ENCODE measurements around the gene RTRAF.

The RTRAF gene

GRCh38 chr14:52020161-52020714 is 30.9 kb downstream of the RTRAF start:
- no peak for DNase-seq (ENCODE audit: low read depth, low spot score)

GRCh38 chr14:52020866-52021717 is 31.7 kb downstream of the RTRAF start:
- no peak for DNase-seq (ENCODE audit: low read depth, low spot score)

GRCh38 chr14:52021957-52022600 is 32.7 kb downstream of the RTRAF start:
- DNase-seq (ENCODE audit: low read depth, low spot score): no peak

- no peak for DNase-seq (ENCODE audit: low read depth, low spot score)
These were observed 34.2 kb downstream of the RTRAF start for GRCh38 chr14:52023518-52023917.

- no peak for DNase-seq (ENCODE audit: low read depth, low spot score)
These were observed 36.0 kb downstream of the RTRAF start for GRCh38 chr14:52025310-52025709.

- DNase-seq (ENCODE audit: low read depth, low spot score): no peak
These were observed 36.8 kb downstream of the RTRAF start for GRCh38 chr14:52026017-52026660.

- DNase-seq (ENCODE audit: low read depth, low spot score): no peak
These were observed 37.6 kb downstream of the RTRAF start for GRCh38 chr14:52026901-52027300.

GRCh38 chr14:52029881-52030280 is 40.5 kb downstream of the RTRAF start:
- no peak for DNase-seq (ENCODE audit: low read depth, low spot score)

- no peak for DNase-seq (ENCODE audit: low read depth, low spot score)
These were observed 42.4 kb downstream of the RTRAF start for GRCh38 chr14:52031781-52032180.

GRCh38 chr14:52032204-52032801 is 43.0 kb downstream of the RTRAF start:
- no peak for DNase-seq (ENCODE audit: low read depth, low spot score)

GRCh38 chr14:52033101-52033642 is 43.8 kb downstream of the RTRAF start:
- DNase-seq (ENCODE audit: low read depth, low spot score): no peak

GRCh38 chr14:52039124-52039815 is 49.9 kb downstream of the RTRAF start:
- DNase-seq (ENCODE audit: low read depth, low spot score): no peak

- DNase-seq (ENCODE audit: low read depth, low spot score): no peak
These were observed 51.3 kb downstream of the RTRAF start for GRCh38 chr14:52040598-52040997.

GRCh38 chr14:52042371-52043289 is 53.3 kb downstream of the RTRAF start:
- DNase-seq (ENCODE audit: low read depth, low spot score): no peak

GRCh38 chr14:52043690-52044089 is 54.3 kb downstream of the RTRAF start:
- DNase-seq (ENCODE audit: low read depth, low spot score): no peak

- DNase-seq (ENCODE audit: low read depth, low spot score): no peak
These were observed 55.6 kb downstream of the RTRAF start for GRCh38 chr14:52044791-52045522.

- no peak for DNase-seq (ENCODE audit: low read depth, low spot score)
These were observed 57.1 kb downstream of the RTRAF start for GRCh38 chr14:52046376-52046917.

- DNase-seq (ENCODE audit: low read depth, low spot score): no peak
These were observed 58.8 kb downstream of the RTRAF start for GRCh38 chr14:52048116-52048515.

GRCh38 chr14:52048641-52049204 is 59.4 kb downstream of the RTRAF start:
- no peak for DNase-seq (ENCODE audit: low read depth, low spot score)

All from iPS DF 19.7 (cell line).